GM23338 (cell line): ENCODE measurements around the gene AHI1.

Experiments
- CREB1 ChIP-seq: fragments of 250-450 bp; sonication (Bioruptor Pico); IDR thresholded peaks from 2 replicates; pipeline ENCODE4 v1.5.0; 2020; ENCODE audit warnings: low read depth, mild to moderate bottlenecking, moderate library complexity
- EZH2 ChIP-seq: fragments of 200-600 bp; sonication (generic); IDR thresholded peaks from one replicate; pipeline ENCODE4 v1.8.0; 2017; ENCODE audit warnings: antibody characterized with exemption, mild to moderate bottlenecking, low read depth; ENCODE audit not compliant: unreplicated experiment
- EZH2phosphoT487 ChIP-seq: fragments of 200-600 bp; sonication (generic); IDR thresholded peaks from one replicate; pipeline ENCODE4 v1.8.1; 2018; ENCODE audit warnings: antibody characterized with exemption; ENCODE audit not compliant: unreplicated experiment
- JUNB ChIP-seq: IDR thresholded peaks from one replicate; pipeline ENCODE4 v1.6.1; 2016; ENCODE audit warnings: antibody characterized with exemption; ENCODE audit not compliant: unreplicated experiment
- NANOG ChIP-seq: IDR thresholded peaks from 2 replicates; pipeline ENCODE4 v1.6.1; 2016; ENCODE audit warnings: antibody characterized with exemption, borderline replicate concordance
- POLR2AphosphoS5 ChIP-seq: IDR thresholded peaks from 2 replicates; pipeline ENCODE4 v1.6.1; 2016; ENCODE audit warnings: antibody characterized with exemption, low read depth
- STAT1 ChIP-seq: IDR thresholded peaks from one replicate; pipeline ENCODE4 v1.6.1; 2016; ENCODE audit warnings: antibody characterized with exemption; ENCODE audit not compliant: unreplicated experiment
- ZNF331 ChIP-seq: fragments of 250-450 bp; sonication (Bioruptor Pico); IDR thresholded peaks from 2 replicates; pipeline ENCODE4 v1.5.0; 2020; ENCODE audit warnings: low read depth, mild to moderate bottlenecking, moderate library complexity
- TF ChIP-seq, protein P1 (sequence below), 2 experiments: fragments of 200-600 bp in 1 of 2; sonication (generic) in 1 of 2; conservative IDR thresholded peaks; 2 replicates each; pipeline versions ENCODE4 v1.5.1 to v1.6.1; 2016 to 2017; ENCODE audit warnings: antibody characterized with exemption in 2 of 2, low read depth in 2 of 2, mild to moderate bottlenecking in 2 of 2, moderate library complexity in 1 of 2
- TF ChIP-seq, protein P2 (sequence below): IDR thresholded peaks from one replicate; pipeline ENCODE4 v1.6.1; 2018; ENCODE audit warnings: antibody characterized with exemption; ENCODE audit not compliant: unreplicated experiment
- TF ChIP-seq, protein P3 (sequence below): fragments of 250-450 bp; sonication (Bioruptor Pico); IDR thresholded peaks from 2 replicates; pipeline ENCODE4 v1.5.0; 2020; ENCODE audit warnings: mild to moderate bottlenecking, moderate library complexity
- TF ChIP-seq, protein P4 (sequence below): IDR thresholded peaks from 2 replicates; pipeline ENCODE4 v1.6.1; 2016; ENCODE audit warnings: antibody characterized with exemption

DNA sequence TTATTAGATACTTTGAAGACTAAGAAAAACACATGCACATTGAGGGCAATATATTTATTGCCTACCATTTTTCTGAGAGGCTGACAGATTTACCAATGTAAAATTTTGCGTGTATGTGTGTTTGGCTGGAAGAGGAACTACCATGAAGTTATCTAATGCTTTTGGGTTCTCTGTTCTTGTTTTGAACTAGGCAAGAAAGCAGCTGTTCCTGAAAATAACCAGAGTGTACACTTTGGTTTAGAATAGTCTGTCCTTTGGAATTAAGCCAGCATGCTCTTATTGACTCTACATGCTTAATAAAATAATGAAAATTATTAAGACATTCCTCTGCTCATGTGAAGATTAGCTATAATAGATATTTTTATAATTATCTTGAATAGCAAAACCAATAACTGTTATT is 187.2 kb downstream of the AHI1 start:
- TF ChIP-seq, protein P1, sequence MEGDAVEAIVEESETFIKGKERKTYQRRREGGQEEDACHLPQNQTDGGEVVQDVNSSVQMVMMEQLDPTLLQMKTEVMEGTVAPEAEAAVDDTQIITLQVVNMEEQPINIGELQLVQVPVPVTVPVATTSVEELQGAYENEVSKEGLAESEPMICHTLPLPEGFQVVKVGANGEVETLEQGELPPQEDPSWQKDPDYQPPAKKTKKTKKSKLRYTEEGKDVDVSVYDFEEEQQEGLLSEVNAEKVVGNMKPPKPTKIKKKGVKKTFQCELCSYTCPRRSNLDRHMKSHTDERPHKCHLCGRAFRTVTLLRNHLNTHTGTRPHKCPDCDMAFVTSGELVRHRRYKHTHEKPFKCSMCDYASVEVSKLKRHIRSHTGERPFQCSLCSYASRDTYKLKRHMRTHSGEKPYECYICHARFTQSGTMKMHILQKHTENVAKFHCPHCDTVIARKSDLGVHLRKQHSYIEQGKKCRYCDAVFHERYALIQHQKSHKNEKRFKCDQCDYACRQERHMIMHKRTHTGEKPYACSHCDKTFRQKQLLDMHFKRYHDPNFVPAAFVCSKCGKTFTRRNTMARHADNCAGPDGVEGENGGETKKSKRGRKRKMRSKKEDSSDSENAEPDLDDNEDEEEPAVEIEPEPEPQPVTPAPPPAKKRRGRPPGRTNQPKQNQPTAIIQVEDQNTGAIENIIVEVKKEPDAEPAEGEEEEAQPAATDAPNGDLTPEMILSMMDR (conservative IDR thresholded peaks at IDR 0.05; ENCODE audit: low read depth in 2 of 2), result no peak
- TF ChIP-seq EZH2, result no peak
- TF ChIP-seq POLR2AphosphoS5, result no peak
- TF ChIP-seq, protein P2, sequence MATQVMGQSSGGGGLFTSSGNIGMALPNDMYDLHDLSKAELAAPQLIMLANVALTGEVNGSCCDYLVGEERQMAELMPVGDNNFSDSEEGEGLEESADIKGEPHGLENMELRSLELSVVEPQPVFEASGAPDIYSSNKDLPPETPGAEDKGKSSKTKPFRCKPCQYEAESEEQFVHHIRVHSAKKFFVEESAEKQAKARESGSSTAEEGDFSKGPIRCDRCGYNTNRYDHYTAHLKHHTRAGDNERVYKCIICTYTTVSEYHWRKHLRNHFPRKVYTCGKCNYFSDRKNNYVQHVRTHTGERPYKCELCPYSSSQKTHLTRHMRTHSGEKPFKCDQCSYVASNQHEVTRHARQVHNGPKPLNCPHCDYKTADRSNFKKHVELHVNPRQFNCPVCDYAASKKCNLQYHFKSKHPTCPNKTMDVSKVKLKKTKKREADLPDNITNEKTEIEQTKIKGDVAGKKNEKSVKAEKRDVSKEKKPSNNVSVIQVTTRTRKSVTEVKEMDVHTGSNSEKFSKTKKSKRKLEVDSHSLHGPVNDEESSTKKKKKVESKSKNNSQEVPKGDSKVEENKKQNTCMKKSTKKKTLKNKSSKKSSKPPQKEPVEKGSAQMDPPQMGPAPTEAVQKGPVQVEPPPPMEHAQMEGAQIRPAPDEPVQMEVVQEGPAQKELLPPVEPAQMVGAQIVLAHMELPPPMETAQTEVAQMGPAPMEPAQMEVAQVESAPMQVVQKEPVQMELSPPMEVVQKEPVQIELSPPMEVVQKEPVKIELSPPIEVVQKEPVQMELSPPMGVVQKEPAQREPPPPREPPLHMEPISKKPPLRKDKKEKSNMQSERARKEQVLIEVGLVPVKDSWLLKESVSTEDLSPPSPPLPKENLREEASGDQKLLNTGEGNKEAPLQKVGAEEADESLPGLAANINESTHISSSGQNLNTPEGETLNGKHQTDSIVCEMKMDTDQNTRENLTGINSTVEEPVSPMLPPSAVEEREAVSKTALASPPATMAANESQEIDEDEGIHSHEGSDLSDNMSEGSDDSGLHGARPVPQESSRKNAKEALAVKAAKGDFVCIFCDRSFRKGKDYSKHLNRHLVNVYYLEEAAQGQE, result no peak
- TF ChIP-seq CREB1 (CRISPR knock-in tag), result no peak
- no peak for TF ChIP-seq ZNF331 (CRISPR knock-in tag)
- TF ChIP-seq EZH2phosphoT487, result no peak
- TF ChIP-seq, protein P3, sequence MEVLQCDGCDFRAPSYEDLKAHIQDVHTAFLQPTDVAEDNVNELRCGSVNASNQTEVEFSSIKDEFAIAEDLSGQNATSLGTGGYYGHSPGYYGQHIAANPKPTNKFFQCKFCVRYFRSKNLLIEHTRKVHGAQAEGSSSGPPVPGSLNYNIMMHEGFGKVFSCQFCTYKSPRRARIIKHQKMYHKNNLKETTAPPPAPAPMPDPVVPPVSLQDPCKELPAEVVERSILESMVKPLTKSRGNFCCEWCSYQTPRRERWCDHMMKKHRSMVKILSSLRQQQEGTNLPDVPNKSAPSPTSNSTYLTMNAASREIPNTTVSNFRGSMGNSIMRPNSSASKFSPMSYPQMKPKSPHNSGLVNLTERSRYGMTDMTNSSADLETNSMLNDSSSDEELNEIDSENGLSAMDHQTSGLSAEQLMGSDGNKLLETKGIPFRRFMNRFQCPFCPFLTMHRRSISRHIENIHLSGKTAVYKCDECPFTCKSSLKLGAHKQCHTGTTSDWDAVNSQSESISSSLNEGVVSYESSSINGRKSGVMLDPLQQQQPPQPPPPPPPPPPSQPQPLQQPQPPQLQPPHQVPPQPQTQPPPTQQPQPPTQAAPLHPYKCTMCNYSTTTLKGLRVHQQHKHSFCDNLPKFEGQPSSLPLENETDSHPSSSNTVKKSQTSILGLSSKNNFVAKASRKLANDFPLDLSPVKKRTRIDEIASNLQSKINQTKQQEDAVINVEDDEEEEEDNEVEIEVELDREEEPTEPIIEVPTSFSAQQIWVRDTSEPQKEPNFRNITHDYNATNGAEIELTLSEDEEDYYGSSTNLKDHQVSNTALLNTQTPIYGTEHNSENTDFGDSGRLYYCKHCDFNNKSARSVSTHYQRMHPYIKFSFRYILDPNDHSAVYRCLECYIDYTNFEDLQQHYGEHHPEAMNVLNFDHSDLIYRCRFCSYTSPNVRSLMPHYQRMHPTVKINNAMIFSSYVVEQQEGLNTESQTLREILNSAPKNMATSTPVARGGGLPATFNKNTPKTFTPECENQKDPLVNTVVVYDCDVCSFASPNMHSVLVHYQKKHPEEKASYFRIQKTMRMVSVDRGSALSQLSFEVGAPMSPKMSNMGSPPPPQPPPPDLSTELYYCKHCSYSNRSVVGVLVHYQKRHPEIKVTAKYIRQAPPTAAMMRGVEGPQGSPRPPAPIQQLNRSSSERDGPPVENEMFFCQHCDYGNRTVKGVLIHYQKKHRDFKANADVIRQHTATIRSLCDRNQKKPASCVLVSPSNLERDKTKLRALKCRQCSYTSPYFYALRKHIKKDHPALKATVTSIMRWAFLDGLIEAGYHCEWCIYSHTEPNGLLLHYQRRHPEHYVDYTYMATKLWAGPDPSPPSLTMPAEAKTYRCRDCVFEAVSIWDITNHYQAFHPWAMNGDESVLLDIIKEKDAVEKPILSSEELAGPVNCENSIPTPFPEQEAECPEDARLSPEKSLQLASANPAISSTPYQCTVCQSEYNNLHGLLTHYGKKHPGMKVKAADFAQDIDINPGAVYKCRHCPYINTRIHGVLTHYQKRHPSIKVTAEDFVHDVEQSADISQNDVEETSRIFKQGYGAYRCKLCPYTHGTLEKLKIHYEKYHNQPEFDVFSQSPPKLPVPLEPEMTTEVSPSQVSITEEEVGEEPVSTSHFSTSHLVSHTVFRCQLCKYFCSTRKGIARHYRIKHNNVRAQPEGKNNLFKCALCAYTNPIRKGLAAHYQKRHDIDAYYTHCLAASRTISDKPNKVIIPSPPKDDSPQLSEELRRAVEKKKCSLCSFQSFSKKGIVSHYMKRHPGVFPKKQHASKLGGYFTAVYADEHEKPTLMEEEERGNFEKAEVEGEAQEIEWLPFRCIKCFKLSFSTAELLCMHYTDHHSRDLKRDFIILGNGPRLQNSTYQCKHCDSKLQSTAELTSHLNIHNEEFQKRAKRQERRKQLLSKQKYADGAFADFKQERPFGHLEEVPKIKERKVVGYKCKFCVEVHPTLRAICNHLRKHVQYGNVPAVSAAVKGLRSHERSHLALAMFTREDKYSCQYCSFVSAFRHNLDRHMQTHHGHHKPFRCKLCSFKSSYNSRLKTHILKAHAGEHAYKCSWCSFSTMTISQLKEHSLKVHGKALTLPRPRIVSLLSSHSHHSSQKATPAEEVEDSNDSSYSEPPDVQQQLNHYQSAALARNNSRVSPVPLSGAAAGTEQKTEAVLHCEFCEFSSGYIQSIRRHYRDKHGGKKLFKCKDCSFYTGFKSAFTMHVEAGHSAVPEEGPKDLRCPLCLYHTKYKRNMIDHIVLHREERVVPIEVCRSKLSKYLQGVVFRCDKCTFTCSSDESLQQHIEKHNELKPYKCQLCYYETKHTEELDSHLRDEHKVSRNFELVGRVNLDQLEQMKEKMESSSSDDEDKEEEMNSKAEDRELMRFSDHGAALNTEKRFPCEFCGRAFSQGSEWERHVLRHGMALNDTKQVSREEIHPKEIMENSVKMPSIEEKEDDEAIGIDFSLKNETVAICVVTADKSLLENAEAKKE (CRISPR knock-in tag), result no peak
- TF ChIP-seq JUNB, result no peak
- TF ChIP-seq NANOG, result no peak
- TF ChIP-seq, protein P4, sequence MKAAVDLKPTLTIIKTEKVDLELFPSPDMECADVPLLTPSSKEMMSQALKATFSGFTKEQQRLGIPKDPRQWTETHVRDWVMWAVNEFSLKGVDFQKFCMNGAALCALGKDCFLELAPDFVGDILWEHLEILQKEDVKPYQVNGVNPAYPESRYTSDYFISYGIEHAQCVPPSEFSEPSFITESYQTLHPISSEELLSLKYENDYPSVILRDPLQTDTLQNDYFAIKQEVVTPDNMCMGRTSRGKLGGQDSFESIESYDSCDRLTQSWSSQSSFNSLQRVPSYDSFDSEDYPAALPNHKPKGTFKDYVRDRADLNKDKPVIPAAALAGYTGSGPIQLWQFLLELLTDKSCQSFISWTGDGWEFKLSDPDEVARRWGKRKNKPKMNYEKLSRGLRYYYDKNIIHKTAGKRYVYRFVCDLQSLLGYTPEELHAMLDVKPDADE, result no peak
- TF ChIP-seq STAT1, result no peak
